ENCODE results near the gene JAGN1. TPM values are rescaled to one million over a fixed set of nuclear protein-coding genes. Genes with fewer than 3 reads are reported as not detected.

JAGN1 gene
- total and polyA plus RNA-seq, 9 of the 15 experiments (the other 6 are each of a cell fraction or from before 2014, with no cell fraction given) = 31.6 to 77.8 (median 40.3) TPM

GRCh38 chr3:9916734-9917680, 26.6 kb downstream of the JAGN1 start, which contains the start of gene IL17RC (continued):
- TF ChIP-seq FOXO4 (CRISPR knock-in tag; IDR thresholded peaks at IDR 0.05) = no peak
- peak in 1 of 2 experiments; percentile 41; a peak in 1 of 4 replicates for TF ChIP-seq MNT (conservative IDR thresholded peaks at IDR 0.05)
- peak; percentile 25 to 55; a peak in 2 of 4 replicates for TF ChIP-seq NRF1 (conservative IDR thresholded peaks at IDR 0.05 in 1 of 2, IDR thresholded peaks at IDR 0.05 in 1 of 2)
- no peak for TF ChIP-seq BRF1 (IDR thresholded peaks at IDR 0.05; ENCODE audit: borderline replicate concordance, extremely low read depth, insufficient read length)
- no peak for TF ChIP-seq DACH1 (IDR thresholded peaks at IDR 0.05; ENCODE audit: partially characterized antibody)
- TF ChIP-seq ZFPM2 (CRISPR knock-in tag; IDR thresholded peaks at IDR 0.05) = no peak
- TF ChIP-seq U2AF1 (optimal IDR thresholded peaks at IDR 0.05; ENCODE audit: low read depth, low read length) = no peak
- TF ChIP-seq USF2 (CRISPR knock-in tag; IDR thresholded peaks at IDR 0.05) = no peak
- no peak for TF ChIP-seq C11orf30 (IDR thresholded peaks at IDR 0.05; ENCODE audit: low read depth)
- no peak for TF ChIP-seq ZC3H11A (IDR thresholded peaks at IDR 0.05; ENCODE audit: low read depth, low read length)
- TF ChIP-seq KAT2B (IDR thresholded peaks at IDR 0.05; ENCODE audit: low read depth, low read length) = no peak
- no peak for TF ChIP-seq ZNF212 (CRISPR knock-in tag; IDR thresholded peaks at IDR 0.05)
- no peak for TF ChIP-seq ZNF780A (CRISPR knock-in tag; IDR thresholded peaks at IDR 0.05)
- TF ChIP-seq ZNF764 (CRISPR knock-in tag; IDR thresholded peaks at IDR 0.05; ENCODE audit: low read depth) = no peak
- no peak for TF ChIP-seq E2F8 (IDR thresholded peaks at IDR 0.05; ENCODE audit: low read depth, partially characterized antibody)
- TF ChIP-seq TSC22D4 (tag; IDR thresholded peaks at IDR 0.05) = no peak
- TF ChIP-seq ZNF184 (CRISPR knock-in tag; IDR thresholded peaks at IDR 0.05) = no peak

All from K562 (cell line).